H9 (cell line): Measurements from ENCODE around the gene EFTUD2. TPM values are rescaled to one million over a fixed set of nuclear protein-coding genes. Genes with fewer than 3 reads are reported as not detected.

Experiments used
- DNase-seq: peaks from one replicate; pipeline ENCODE4 v3.0.0-alpha.2; 2017
- H2AFZ ChIP-seq: one replicate; pipeline ENCODE4 v1.6.1; 2013; ENCODE audit warnings: mild to moderate bottlenecking, low read length, control low read depth, moderate library complexity
- H2AK5ac ChIP-seq: 2 replicates; pipeline ENCODE4 v1.6.1; 2013; ENCODE audit warnings: low read length, control low read depth, mixed read lengths; ENCODE audit not compliant: insufficient read length
- H2BK120ac ChIP-seq: one replicate; pipeline ENCODE4 v1.6.1; 2013; ENCODE audit warnings: low read depth, mild to moderate bottlenecking, low read length, control low read depth, inconsistent platforms; ENCODE audit not compliant: poor library complexity, severe bottlenecking
- H2BK12ac ChIP-seq: 2 replicates; pipeline ENCODE4 v1.6.1; 2013; ENCODE audit warnings: low read length, control low read depth, mixed read lengths, low read depth; ENCODE audit not compliant: insufficient read length
- H2BK15ac ChIP-seq: 2 replicates; pipeline ENCODE4 v1.6.1; 2013; ENCODE audit warnings: low read depth, low read length, control low read depth
- H2BK20ac ChIP-seq: one replicate; pipeline ENCODE4 v1.6.1; 2013; ENCODE audit warnings: low read depth, mild to moderate bottlenecking, low read length, control low read depth, inconsistent platforms; ENCODE audit not compliant: poor library complexity, severe bottlenecking
- H2BK5ac ChIP-seq: 2 replicates; pipeline ENCODE4 v1.6.1; 2013; ENCODE audit warnings: low read length, control low read depth, mixed read lengths; ENCODE audit not compliant: insufficient read length
- H3K14ac ChIP-seq: 2 replicates; pipeline ENCODE4 v1.6.1; 2013; ENCODE audit warnings: low read length, control low read depth; ENCODE audit not compliant: insufficient read depth
- H3K18ac ChIP-seq: 2 replicates; pipeline ENCODE4 v1.6.1; 2013; ENCODE audit warnings: low read depth, mild to moderate bottlenecking, mixed read lengths, low read length, control low read depth; ENCODE audit not compliant: insufficient read length
- H3K23ac ChIP-seq: 2 replicates; pipeline ENCODE4 v1.6.1; 2013; ENCODE audit warnings: low read length, control low read depth, mixed read lengths, low read depth; ENCODE audit not compliant: insufficient read length
- H3K23me2 ChIP-seq: 2 replicates; pipeline ENCODE4 v1.6.1; 2013; ENCODE audit warnings: low read depth, mild to moderate bottlenecking, mixed read lengths, low read length, control low read depth; ENCODE audit not compliant: insufficient read length, poor library complexity, severe bottlenecking
- H3K27ac ChIP-seq: 2 replicates; pipeline ENCODE4 v1.5.1; 2013; ENCODE audit warnings: low read length, control low read depth, mixed read lengths, low read depth; ENCODE audit not compliant: insufficient read length
- H3K27me3 ChIP-seq: 2 replicates; pipeline ENCODE4 v1.6.1; 2013; ENCODE audit warnings: low read length, control low read depth, inconsistent platforms; ENCODE audit not compliant: insufficient read depth
- H3K4ac ChIP-seq: 2 replicates; pipeline ENCODE4 v1.6.1; 2013; ENCODE audit warnings: low read depth, mild to moderate bottlenecking, control low read depth, inconsistent platforms, low read length, moderate library complexity
- H3K4me1 ChIP-seq: 2 replicates; pipeline ENCODE4 v1.6.1; 2013; ENCODE audit warnings: low read length, control low read depth, inconsistent platforms; ENCODE audit not compliant: insufficient read depth
- H3K4me2 ChIP-seq: 2 replicates; pipeline ENCODE4 v1.6.1; 2013; ENCODE audit warnings: low read length, control low read depth, mixed read lengths; ENCODE audit not compliant: insufficient read length, insufficient read depth
- H3K56ac ChIP-seq: 2 replicates; pipeline ENCODE4 v1.6.1; 2013; ENCODE audit warnings: low read depth, mild to moderate bottlenecking, mixed read lengths, low read length, control low read depth; ENCODE audit not compliant: insufficient read length
- H3K79me1 ChIP-seq: 2 replicates; pipeline ENCODE4 v1.6.1; 2013; ENCODE audit warnings: low read depth, mild to moderate bottlenecking, moderate library complexity, low read length, control low read depth, inconsistent platforms; ENCODE audit not compliant: insufficient read depth, poor library complexity, severe bottlenecking
- H3K79me2 ChIP-seq: 2 replicates; pipeline ENCODE4 v1.6.1; 2013; ENCODE audit warnings: low read length, control low read depth, inconsistent platforms; ENCODE audit not compliant: insufficient read depth
- H3K9ac ChIP-seq: 2 replicates; pipeline ENCODE4 v1.6.1; 2013; ENCODE audit warnings: low read length, control low read depth, mixed read lengths; ENCODE audit not compliant: insufficient read length; ENCODE audit errors: extremely low read depth
- H3K9me3 ChIP-seq: one replicate; pipeline ENCODE4 v1.6.1; 2013; ENCODE audit warnings: low read depth, low read length, inconsistent platforms; ENCODE audit not compliant: control insufficient read depth
- H3T11ph ChIP-seq: one replicate; pipeline ENCODE4 v1.6.1; 2013; ENCODE audit warnings: mild to moderate bottlenecking, low read length, control low read depth, inconsistent platforms
- H4K20me1 ChIP-seq: one replicate; pipeline ENCODE4 v1.6.1; 2013; ENCODE audit not compliant: control insufficient read depth, insufficient read length, insufficient read depth
- H4K5ac ChIP-seq: 2 replicates; pipeline ENCODE4 v1.6.1; 2013; ENCODE audit warnings: low read depth, mild to moderate bottlenecking, mixed read lengths, low read length, control low read depth; ENCODE audit not compliant: insufficient read length
- H4K8ac ChIP-seq: replicated peaks from 2 replicates; pipeline ENCODE4 v1.6.1; 2013; ENCODE audit warnings: low read length, control low read depth, mixed read lengths, low read depth; ENCODE audit not compliant: insufficient read length
- H4K91ac ChIP-seq: 2 replicates; pipeline ENCODE4 v1.6.1; 2013; ENCODE audit warnings: low read depth, mild to moderate bottlenecking, moderate library complexity, mixed read lengths, low read length, control low read depth; ENCODE audit not compliant: insufficient read length
- H3K27ac Mint-ChIP-seq, 3 experiments: 2 replicates in 2 of 3; 3 replicates in 1 of 3; pipeline ENCODE4 v1.8.0; 2020 to 2021; ENCODE audit warnings: mixed read lengths in 3 of 3, mild to moderate bottlenecking in 1 of 3, moderate library complexity in 1 of 3
- H3K27me3 Mint-ChIP-seq: 2 replicates; pipeline ENCODE4 v1.8.0; 2021; ENCODE audit warnings: low read depth, mild to moderate bottlenecking, moderate library complexity, mixed read lengths
- H3K36me3 Mint-ChIP-seq, 3 experiments: 2 replicates in 2 of 3; 3 replicates in 1 of 3; pipeline ENCODE4 v1.8.0; 2020 to 2021; ENCODE audit warnings: low read depth in 3 of 3, mixed read lengths in 3 of 3; ENCODE audit not compliant: insufficient read depth in 1 of 3
- H3K4me1 Mint-ChIP-seq, 2 experiments: 2 replicates each; pipeline ENCODE4 v1.8.0; 2020; ENCODE audit warnings: mixed read lengths in 2 of 2
- H3K4me3 Mint-ChIP-seq, 2 experiments: 2 replicates in 1 of 2; 3 replicates in 1 of 2; pipeline ENCODE4 v1.8.0; 2020 to 2021; ENCODE audit warnings: mild to moderate bottlenecking in 2 of 2, mixed read lengths in 2 of 2, moderate library complexity in 1 of 2
- H3K9me3 Mint-ChIP-seq, 2 experiments: 2 replicates in 1 of 2; 3 replicates in 1 of 2; pipeline ENCODE4 v1.8.0; 2020; ENCODE audit warnings: mild to moderate bottlenecking in 2 of 2, mixed read lengths in 2 of 2, moderate library complexity in 1 of 2
- WGBS: extraction: QIAGEN DNeasy Blood & Tissue Kit; methylation state at CpG from one replicate; pipeline ENCODE4 v1.1.7; 2013; ENCODE audit warnings: missing lambda C conversion rate, low lambda C conversion rate, mixed read lengths; ENCODE audit not compliant: insufficient read length; ENCODE audit errors: extremely low coverage; 5-methylcytosine and 5-hydroxymethylcytosine counted together
- total RNA-seq: library from RNA; stranded (reverse); gene quantifications from 2 replicates; pipeline ENCODE4 v1.2.1, GENCODE V29; 2021
- TF ChIP-seq, protein P1 (sequence below): fragments of 200-600 bp; sonication (generic); conservative IDR thresholded peaks from 3 replicates; pipeline ENCODE4 v1.8.0; 2021; ENCODE audit warnings: antibody characterized with exemption, mild to moderate bottlenecking

Gene EFTUD2
- total RNA-seq, 1 experiment from 2014 or later: 150 TPM

DNA sequence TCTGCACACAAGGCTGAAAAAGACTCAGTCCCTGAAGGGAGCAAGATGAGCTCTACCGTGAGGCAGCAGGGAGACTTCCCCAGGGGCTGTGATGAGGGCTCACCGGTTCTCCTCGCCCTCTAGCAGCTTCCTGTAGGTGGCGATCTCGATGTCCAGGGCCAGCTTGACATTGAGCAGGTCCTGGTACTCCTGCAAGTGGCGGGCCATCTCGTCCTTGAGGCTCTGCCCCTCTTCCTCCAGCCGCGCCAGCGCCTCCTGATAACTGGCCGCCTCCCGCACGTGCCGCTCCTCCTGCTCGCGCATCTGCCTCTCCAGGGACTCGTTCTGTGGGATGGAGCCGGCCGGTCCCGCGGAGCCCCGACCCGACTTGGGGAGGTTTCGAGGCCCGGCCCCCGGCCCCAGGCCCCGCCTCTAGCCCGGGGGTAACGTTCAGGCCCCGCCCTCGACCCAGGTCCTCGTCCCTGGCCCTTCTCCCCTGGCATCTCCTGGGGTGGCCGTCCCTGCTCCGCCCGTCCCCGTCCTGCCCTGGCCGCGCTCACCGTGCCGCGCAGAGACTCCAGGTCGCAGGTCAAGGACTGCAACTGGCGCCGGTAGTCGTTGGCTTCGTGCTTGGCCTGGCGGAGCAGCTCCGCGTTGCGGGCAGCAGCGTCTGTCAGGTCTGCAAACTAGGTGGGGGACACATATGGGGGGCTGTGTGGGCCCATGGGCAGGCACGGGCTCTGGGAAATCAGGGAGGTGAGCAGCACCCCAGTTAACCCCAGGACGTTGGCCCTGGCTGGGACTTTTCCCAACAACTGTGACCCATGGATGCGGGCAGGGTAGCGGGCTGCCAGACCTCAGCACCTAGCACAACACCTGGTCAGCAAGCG is 12.1 kb upstream of the EFTUD2 start:
- Histone ChIP-seq H2BK5ac (no peak overlapping the region), H4K20me1 (no peaks in the 10 kb centered on the region), H3K27ac (no peak overlapping the region), H3K14ac (no peak overlapping the region), H3K18ac (no peak overlapping the region), H3K23me2 (peaks cover 6% of the 10 kb centered on the region), H4K8ac (no peak overlapping the region), H3K27me3 (peaks cover 2% of the 10 kb centered on the region; the same call in 1 of the 2 replicates), H3T11ph (no peak overlapping the region), H2BK12ac (no peak overlapping the region), H4K91ac (no peak overlapping the region), H3K79me2 (no peaks in the 10 kb centered on the region), H4K5ac (no peak overlapping the region), H2AFZ (no peak overlapping the region), H3K4me2 (peak overlapping the region; percentile 35), H2BK20ac (no peak overlapping the region), H3K56ac (no peak overlapping the region), H2BK15ac (no peak overlapping the region), H3K9me3 (no peaks in the 10 kb centered on the region), H2BK120ac (no peak overlapping the region), H3K79me1 (no peaks in the 10 kb centered on the region), H3K4me1 (peaks cover 2% of the 10 kb centered on the region; the same call in 1 of the 2 replicates), H3K23ac (no peak overlapping the region), H2AK5ac (no peak overlapping the region), H3K4ac (no peak overlapping the region), H3K9ac (no peak overlapping the region)
- TF ChIP-seq, protein P1, sequence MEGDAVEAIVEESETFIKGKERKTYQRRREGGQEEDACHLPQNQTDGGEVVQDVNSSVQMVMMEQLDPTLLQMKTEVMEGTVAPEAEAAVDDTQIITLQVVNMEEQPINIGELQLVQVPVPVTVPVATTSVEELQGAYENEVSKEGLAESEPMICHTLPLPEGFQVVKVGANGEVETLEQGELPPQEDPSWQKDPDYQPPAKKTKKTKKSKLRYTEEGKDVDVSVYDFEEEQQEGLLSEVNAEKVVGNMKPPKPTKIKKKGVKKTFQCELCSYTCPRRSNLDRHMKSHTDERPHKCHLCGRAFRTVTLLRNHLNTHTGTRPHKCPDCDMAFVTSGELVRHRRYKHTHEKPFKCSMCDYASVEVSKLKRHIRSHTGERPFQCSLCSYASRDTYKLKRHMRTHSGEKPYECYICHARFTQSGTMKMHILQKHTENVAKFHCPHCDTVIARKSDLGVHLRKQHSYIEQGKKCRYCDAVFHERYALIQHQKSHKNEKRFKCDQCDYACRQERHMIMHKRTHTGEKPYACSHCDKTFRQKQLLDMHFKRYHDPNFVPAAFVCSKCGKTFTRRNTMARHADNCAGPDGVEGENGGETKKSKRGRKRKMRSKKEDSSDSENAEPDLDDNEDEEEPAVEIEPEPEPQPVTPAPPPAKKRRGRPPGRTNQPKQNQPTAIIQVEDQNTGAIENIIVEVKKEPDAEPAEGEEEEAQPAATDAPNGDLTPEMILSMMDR: peak; percentile 79
- peak; percentile 97 for DNase-seq
- peaks cover 54% of the 10 kb centered on the region for H3K27me3 Mint-ChIP-seq
- H3K9me3 Mint-ChIP-seq: no peaks in the 10 kb centered on the region
- H3K27ac Mint-ChIP-seq: no peak overlapping the region
- no CpG with 5 or more reads among the region's 56 CpGs for WGBS
- peak overlapping the region; percentile 63 to 80 for H3K4me3 Mint-ChIP-seq
- H3K36me3 Mint-ChIP-seq: no peaks in the 10 kb centered on the region
- peaks cover 9 to 10% of the 10 kb centered on the region in 2 experiments for H3K4me1 Mint-ChIP-seq
